Endodermal cell (in vitro differentiated cells): Measurements from ENCODE around the gene ECE1. TPM values are rescaled to one million over a fixed set of nuclear protein-coding genes. Genes with fewer than 3 reads are reported as not detected.

Experiments
- DNase-seq: peaks from one replicate; pipeline ENCODE4 v3.0.0-alpha.2; 2017
- H3K27ac ChIP-seq: 2 replicates; pipeline ENCODE4 v1.5.1; 2013; ENCODE audit warnings: mild to moderate bottlenecking, low read depth, low read length, moderate library complexity
- H3K27me3 ChIP-seq: 2 replicates; pipeline ENCODE4 v1.6.1; 2013; ENCODE audit warnings: mild to moderate bottlenecking, low read length, moderate library complexity; ENCODE audit not compliant: insufficient read depth, control insufficient read depth, poor library complexity, severe bottlenecking
- H3K36me3 ChIP-seq: 2 replicates; pipeline ENCODE4 v1.7.0; 2013; ENCODE audit warnings: mild to moderate bottlenecking, low read length, moderate library complexity; ENCODE audit not compliant: control insufficient read depth, insufficient read depth
- H3K4me1 ChIP-seq: one replicate; pipeline ENCODE4 v1.7.0; 2013; ENCODE audit warnings: low read length; ENCODE audit not compliant: control insufficient read depth, insufficient read depth
- H3K4me3 ChIP-seq: 2 replicates; pipeline ENCODE4 v1.5.1; 2013; ENCODE audit warnings: mild to moderate bottlenecking, low read length, moderate library complexity
- H3K9ac ChIP-seq: 2 replicates; pipeline ENCODE4 v1.6.1; 2013; ENCODE audit warnings: mild to moderate bottlenecking, low read length, moderate library complexity; ENCODE audit not compliant: poor library complexity, severe bottlenecking; ENCODE audit errors: extremely low read depth
- H3K9me3 ChIP-seq: 2 replicates; pipeline ENCODE4 v1.6.1; 2013; ENCODE audit warnings: mild to moderate bottlenecking, low read length, moderate library complexity; ENCODE audit not compliant: control insufficient read depth
- H3K27ac Mint-ChIP-seq: 2 replicates; pipeline ENCODE4 v1.8.0; 2020; ENCODE audit warnings: mixed read lengths
- H3K27me3 Mint-ChIP-seq: 2 replicates; pipeline ENCODE4 v1.8.0; 2021; ENCODE audit warnings: mild to moderate bottlenecking, mixed read lengths; ENCODE audit not compliant: insufficient read depth
- H3K36me3 Mint-ChIP-seq: 2 replicates; pipeline ENCODE4 v1.8.0; 2020; ENCODE audit warnings: low read depth, mixed read lengths
- H3K4me1 Mint-ChIP-seq: 2 replicates; pipeline ENCODE4 v1.8.0; 2020; ENCODE audit warnings: mixed read lengths
- H3K4me3 Mint-ChIP-seq: 2 replicates; pipeline ENCODE4 v1.8.0; 2020; ENCODE audit warnings: mild to moderate bottlenecking, moderate library complexity, mixed read lengths
- H3K9me3 Mint-ChIP-seq: 2 replicates; pipeline ENCODE4 v1.8.0; 2020; ENCODE audit warnings: mild to moderate bottlenecking, mixed read lengths
- WGBS, 2 experiments: methylation state at CpG; one replicate each; pipeline versions ENCODE4 v1.1.5 to v1.1.7; 2013; ENCODE audit warnings: missing lambda C conversion rate in 2 of 2, mixed read lengths in 1 of 2; ENCODE audit not compliant: insufficient coverage in 1 of 2, insufficient read length in 1 of 2; 5-methylcytosine and 5-hydroxymethylcytosine counted together
- total RNA-seq, 2 donors: library from RNA; stranded (reverse); fragmentation: NEBNext Ultra II Directional in 1 of 2; extraction: Animal tissue kit (Norgen Biotek cat#: 25700) in 1 of 2; gene quantifications; 2 replicates in 1 of 2; 3 replicates in 1 of 2; pipeline ENCODE4 v1.2.1, GENCODE V29; 2021
- TF ChIP-seq, protein P1 (sequence below): fragments of 200-600 bp; sonication (generic); conservative IDR thresholded peaks from 2 replicates; pipeline ENCODE4 v1.5.0; 2021; ENCODE audit warnings: antibody characterized with exemption, mild to moderate bottlenecking

ECE1 gene
- total RNA-seq, 2 donors from 2014 or later = 47.8 to 57.9 TPM

- no peak overlapping the region for H3K27ac ChIP-seq
- H3K9me3 Mint-ChIP-seq = no peaks in the 10 kb centered on the region
- H3K4me1 ChIP-seq = peaks cover 8% of the 10 kb centered on the region
- no peak overlapping the region for H3K9ac ChIP-seq
- peaks cover 29% of the 10 kb centered on the region for H3K4me1 Mint-ChIP-seq
- no peaks in the 10 kb centered on the region for H3K36me3 ChIP-seq
- H3K36me3 Mint-ChIP-seq = no peaks in the 10 kb centered on the region
- TF ChIP-seq, protein P1, sequence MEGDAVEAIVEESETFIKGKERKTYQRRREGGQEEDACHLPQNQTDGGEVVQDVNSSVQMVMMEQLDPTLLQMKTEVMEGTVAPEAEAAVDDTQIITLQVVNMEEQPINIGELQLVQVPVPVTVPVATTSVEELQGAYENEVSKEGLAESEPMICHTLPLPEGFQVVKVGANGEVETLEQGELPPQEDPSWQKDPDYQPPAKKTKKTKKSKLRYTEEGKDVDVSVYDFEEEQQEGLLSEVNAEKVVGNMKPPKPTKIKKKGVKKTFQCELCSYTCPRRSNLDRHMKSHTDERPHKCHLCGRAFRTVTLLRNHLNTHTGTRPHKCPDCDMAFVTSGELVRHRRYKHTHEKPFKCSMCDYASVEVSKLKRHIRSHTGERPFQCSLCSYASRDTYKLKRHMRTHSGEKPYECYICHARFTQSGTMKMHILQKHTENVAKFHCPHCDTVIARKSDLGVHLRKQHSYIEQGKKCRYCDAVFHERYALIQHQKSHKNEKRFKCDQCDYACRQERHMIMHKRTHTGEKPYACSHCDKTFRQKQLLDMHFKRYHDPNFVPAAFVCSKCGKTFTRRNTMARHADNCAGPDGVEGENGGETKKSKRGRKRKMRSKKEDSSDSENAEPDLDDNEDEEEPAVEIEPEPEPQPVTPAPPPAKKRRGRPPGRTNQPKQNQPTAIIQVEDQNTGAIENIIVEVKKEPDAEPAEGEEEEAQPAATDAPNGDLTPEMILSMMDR = no peak
- DNase-seq = no peak
- no peak overlapping the region for H3K4me3 Mint-ChIP-seq
- WGBS, 2 experiments = 89 to 91% methylated on average over 1 to 3 of the region's 3 CpGs
- H3K9me3 ChIP-seq = no peaks in the 10 kb centered on the region
- H3K4me3 ChIP-seq = no peak overlapping the region
- peak overlapping the region; percentile 53 for H3K27ac Mint-ChIP-seq
- H3K27me3 Mint-ChIP-seq = no peaks in the 10 kb centered on the region
- no peaks in the 10 kb centered on the region for H3K27me3 ChIP-seq
Measured at GRCh38 chr1:21292503-21292983, 2.3 kb upstream of the ECE1 start.

GRCh38 chr1:21291964-21292363 lies 1.7 kb upstream of the ECE1 start:
- Histone ChIP-seq H3K9ac (no peak overlapping the region), H3K4me1 (peaks cover 8% of the 10 kb centered on the region), H3K4me3 (no peak overlapping the region), H3K9me3 (no peaks in the 10 kb centered on the region), H3K27me3 (no peaks in the 10 kb centered on the region), H3K27ac (no peak overlapping the region), H3K36me3 (no peaks in the 10 kb centered on the region)
- 94% methylated on average over 2 to 5 of the region's 7 CpGs for WGBS, 2 experiments
- Mint-ChIP-seq H3K27ac (peak overlapping the region; percentile 53), H3K4me1 (peaks cover 29% of the 10 kb centered on the region), H3K27me3 (no peaks in the 10 kb centered on the region), H3K9me3 (no peaks in the 10 kb centered on the region), H3K36me3 (no peaks in the 10 kb centered on the region), H3K4me3 (no peak overlapping the region)
- no peak for DNase-seq
- TF ChIP-seq, protein P1 = no peak

DNA sequence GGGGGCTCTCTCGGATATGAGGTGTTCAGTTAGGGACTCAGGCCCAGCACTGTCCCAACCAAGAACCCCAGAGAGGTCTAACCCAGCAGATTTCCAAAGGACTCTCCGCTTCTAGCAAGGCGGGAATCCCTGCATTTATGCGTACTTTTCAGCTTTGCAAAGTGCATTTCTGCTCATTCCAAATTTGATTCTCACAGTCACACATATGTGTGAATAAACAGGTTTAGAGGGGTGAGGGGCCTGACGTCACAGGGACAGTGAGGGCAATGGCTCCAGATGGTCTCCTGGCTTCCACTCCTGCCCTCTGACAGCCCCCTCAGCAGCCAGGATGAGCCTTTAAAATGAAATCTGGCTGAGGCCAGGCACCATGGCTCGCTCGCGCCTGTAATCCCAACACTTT lies 921 bp upstream of the ECE1 start:
- Mint-ChIP-seq H3K4me3 (peak overlapping the region; percentile 66), H3K27ac (no peak overlapping the region), H3K4me1 (peaks cover 29% of the 10 kb centered on the region), H3K27me3 (no peaks in the 10 kb centered on the region), H3K9me3 (no peaks in the 10 kb centered on the region), H3K36me3 (no peaks in the 10 kb centered on the region)
- no peaks in the 10 kb centered on the region for H3K36me3 ChIP-seq
- H3K4me3 ChIP-seq = peak overlapping the region; percentile 78
- DNase-seq = no peak
- peaks cover 8% of the 10 kb centered on the region for H3K4me1 ChIP-seq
- no peak overlapping the region for H3K9ac ChIP-seq
- H3K9me3 ChIP-seq = no peaks in the 10 kb centered on the region
- TF ChIP-seq, protein P1 = no peak
- H3K27ac ChIP-seq = no peak overlapping the region
- H3K27me3 ChIP-seq = no peaks in the 10 kb centered on the region
- whole genome bisulfite sequencing, 2 experiments = 90 to 98% methylated on average over 7 to 8 of the region's 8 CpGs
